Bronchial epithelial cell (primary cell): Measurements from ENCODE around the gene CST11. TPM values are rescaled to one million over a fixed set of nuclear protein-coding genes. Genes with fewer than 3 reads are reported as not detected.
A peak's percentile ranks its signal among the peaks of the same experiment; 100 is the strongest.

Source experiments
- DNase-seq: peaks from one replicate; pipeline ENCODE4 v3.0.0-alpha.2; 2010; ENCODE audit warnings: low read depth
- FAIRE-seq: peaks from 2 replicates; lab custom pipeline; 2011; peaks lifted over from hg19 to GRCh38; lab: Jason Lieb, UNC
- H3K27me3 ChIP-seq: 2 replicates; pipeline ENCODE4 v1.5.1; 2011; ENCODE audit warnings: low read length; ENCODE audit not compliant: control insufficient read depth, insufficient read depth
- H3K36me3 ChIP-seq: 2 replicates; pipeline ENCODE4 v1.5.1; 2011; ENCODE audit warnings: low read length; ENCODE audit not compliant: control insufficient read depth, insufficient read depth
- H3K4me3 ChIP-seq: 2 replicates; pipeline ENCODE4 v1.5.1; 2011; ENCODE audit warnings: mild to moderate bottlenecking, low read depth, low read length, control low read depth
- CTCF ChIP-seq: IDR thresholded peaks from 2 replicates; pipeline ENCODE4 v1.5.1; 2011; ENCODE audit warnings: mild to moderate bottlenecking, moderate library complexity, low read length, control low read depth, inconsistent platforms; ENCODE audit not compliant: insufficient read depth, severe bottlenecking
- total RNA-seq: library from RNA; depleted of rRNA; stranded (reverse); fragments of >200 nt; gene quantifications from 2 replicates; pipeline ENCODE4 v1.2.1, GENCODE V29; 2014

CST11 gene
- not detected in 2 replicates for total RNA-seq

GRCh38 chr20:23452776-23453175 lies at the start of gene CST11:
CST11 (minus strand) TSS chr20:23452876; CDS start chr20:23452811, 65 bp downstream.
- FAIRE-seq (no peak), DNase-seq (no peak)
- TF ChIP-seq CTCF: no peak
- Histone ChIP-seq H3K27me3 (no peaks in the 10 kb centered on the region), H3K4me3 (no peak within 1 kb of the TSS), H3K36me3 (no peaks in the 10 kb centered on the region)

DNA sequence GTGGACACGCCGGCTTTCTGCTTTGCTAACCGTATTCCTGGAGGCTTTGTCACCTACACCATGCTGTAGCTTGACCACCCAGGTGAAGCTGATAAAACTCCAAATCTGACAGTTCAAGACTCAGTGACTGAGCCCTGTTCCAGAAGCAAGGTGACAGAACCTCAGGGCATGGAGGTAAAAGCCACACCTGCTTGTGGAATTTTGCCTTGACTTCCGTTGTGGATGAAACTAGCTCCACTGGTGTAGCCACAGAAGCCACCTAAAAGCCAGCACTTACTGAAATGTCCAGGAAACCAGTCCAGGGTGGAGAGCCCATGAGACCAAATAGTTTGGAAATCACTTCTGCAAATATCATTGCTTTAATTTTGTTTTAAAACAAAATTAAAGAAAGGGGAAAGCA lies 49.2 kb upstream of the CST11 start:
- DNase-seq (no peak), FAIRE-seq (no peak)
- peaks cover 1% of the 10 kb centered on the region for H3K27me3 ChIP-seq
- no peak overlapping the region for H3K4me3 ChIP-seq
- TF ChIP-seq CTCF: no peak
- H3K36me3 ChIP-seq: no peaks in the 10 kb centered on the region

- TF ChIP-seq CTCF: no peak
- no peak for DNase-seq
- Histone ChIP-seq H3K36me3 (no peaks in the 10 kb centered on the region), H3K27me3 (peaks cover 1% of the 10 kb centered on the region), H3K4me3 (no peak overlapping the region)
- no peak for FAIRE-seq
Measured at GRCh38 chr20:23497536-23497935, 44.9 kb upstream of the CST11 start.

DNA sequence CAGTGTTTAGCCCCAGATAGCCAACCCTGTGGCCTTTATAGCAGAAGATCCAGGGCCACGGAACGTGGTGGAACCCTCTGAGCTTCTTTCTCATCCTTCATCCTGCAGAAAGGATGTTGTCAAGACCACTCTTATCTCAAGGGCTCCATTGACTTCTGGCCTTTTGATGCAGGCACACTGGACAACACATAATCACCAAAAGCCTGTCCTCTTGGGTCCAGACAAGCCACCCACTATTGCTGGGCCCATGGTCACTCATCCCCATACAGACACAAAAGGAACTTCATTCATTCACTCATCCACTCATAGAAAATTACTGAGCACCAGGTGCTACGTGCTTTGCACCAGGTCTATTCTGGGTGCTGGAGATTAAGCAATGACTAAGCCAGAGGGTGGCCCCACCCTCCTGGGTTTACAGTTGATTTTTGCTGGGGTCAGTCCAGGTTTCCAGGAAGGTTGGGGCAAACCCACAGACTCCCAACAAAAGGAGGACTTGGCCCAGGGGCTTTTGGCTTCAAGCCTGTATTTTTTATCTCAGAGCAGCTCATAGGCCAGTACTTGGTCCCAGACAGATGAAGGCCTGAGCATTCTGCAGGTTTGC lies 40.6 kb upstream of the CST11 start:
- DNase-seq (peak; percentile 59), FAIRE-seq (no peak)
- Histone ChIP-seq H3K36me3 (no peaks in the 10 kb centered on the region), H3K4me3 (no peak overlapping the region), H3K27me3 (no peaks in the 10 kb centered on the region)
- no peak for TF ChIP-seq CTCF

DNA sequence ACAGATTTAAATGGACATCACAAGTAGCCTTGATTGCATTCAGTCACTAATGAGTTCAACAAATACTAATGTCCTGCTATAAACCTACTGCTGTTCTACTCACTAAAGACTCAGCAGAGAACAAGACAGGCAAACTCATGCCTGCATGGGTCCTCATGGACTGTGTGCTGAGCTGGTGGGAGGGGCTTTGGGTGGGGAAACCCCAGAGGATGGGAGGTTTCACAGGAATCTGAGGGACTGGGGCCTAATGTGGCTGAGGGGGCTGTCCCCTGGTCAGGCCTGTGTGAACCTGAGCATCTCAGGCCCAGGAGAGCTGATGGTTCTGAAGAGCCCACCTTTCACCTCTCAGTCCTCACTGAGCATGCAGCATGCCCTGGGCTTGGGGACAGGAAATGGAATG lies 39.6 kb upstream of the CST11 start:
- TF ChIP-seq CTCF: no peak
- Histone ChIP-seq H3K36me3 (no peaks in the 10 kb centered on the region), H3K27me3 (no peaks in the 10 kb centered on the region), H3K4me3 (no peak overlapping the region)
- DNase-seq (no peak), FAIRE-seq (no peak)

- DNase-seq (no peak), FAIRE-seq (no peak)
- Histone ChIP-seq H3K4me3 (no peak within 1 kb of the TSS), H3K27me3 (no peaks in the 10 kb centered on the region), H3K36me3 (no peaks in the 10 kb centered on the region)
- TF ChIP-seq CTCF: no peak
Measured at GRCh38 chr20:23490817-23491216, 38.1 kb upstream of the CST11 start, which contains the start of gene CST8. CST8 (plus strand) TSS chr20:23491117; CDS start chr20:23491668, 551 bp downstream.
